ENCODE measurements around the gene TMEM101.
"Not testable (repeated sequence)": the region's sequence is repeated elsewhere in the genome, so short reads cannot be mapped to it uniquely, and the experiment has no call there.

The TMEM101 gene

GRCh38 chr17:44024853-44025252, 10.1 kb upstream of the TMEM101 start:
- no peak for DNase-seq (ENCODE audit: insufficient read length, low spot score)
- FAIRE-seq: no peak

- no peak for FAIRE-seq
- no peak for DNase-seq (ENCODE audit: insufficient read length, low spot score)
These were observed 9.5 kb upstream of the TMEM101 start for GRCh38 chr17:44024271-44024663.

- FAIRE-seq: no peak
- no peak for DNase-seq (ENCODE audit: insufficient read length, low spot score)
These were observed 8.9 kb upstream of the TMEM101 start for GRCh38 chr17:44023545-44024270.

- no peak for FAIRE-seq
- DNase-seq (ENCODE audit: insufficient read length, low spot score): no peak
These were observed 7.5 kb upstream of the TMEM101 start for GRCh38 chr17:44022246-44022645.

- not testable (repeated sequence) for DNase-seq (ENCODE audit: insufficient read length, low spot score); FAIRE-seq
These were observed 6.5 kb upstream of the TMEM101 start for GRCh38 chr17:44021227-44021626.

- FAIRE-seq: no peak
- no peak for DNase-seq (ENCODE audit: insufficient read length, low spot score)
These were observed 678 bp downstream of the TMEM101 start for GRCh38 chr17:44014133-44014436.

- FAIRE-seq (no peak), DNase-seq (ENCODE audit: insufficient read length, low spot score) (no peak)
These were observed 1.9 kb downstream of the TMEM101 start for GRCh38 chr17:44012874-44013273.

GRCh38 chr17:44012391-44012790, 2.4 kb downstream of the TMEM101 start:
- DNase-seq (ENCODE audit: insufficient read length, low spot score): no peak
- no peak for FAIRE-seq

- DNase-seq (ENCODE audit: insufficient read length, low spot score): no peak
- no peak for FAIRE-seq
These were observed 2.9 kb downstream of the TMEM101 start for GRCh38 chr17:44011876-44012275.

- DNase-seq (ENCODE audit: insufficient read length, low spot score): no peak
- FAIRE-seq: no peak
These were observed 3.7 kb downstream of the TMEM101 start for GRCh38 chr17:44010966-44011647.

GRCh38 chr17:44008205-44008909, 6.4 kb downstream of the TMEM101 start:
- no peak for FAIRE-seq

GRCh38 chr17:44007346-44008204, 7.2 kb downstream of the TMEM101 start:
- FAIRE-seq (no peak), DNase-seq (ENCODE audit: insufficient read length, low spot score) (no peak)

More at GRCh38 chr17:44008205-44008909, 6.4 kb downstream of the TMEM101 start:
- DNase-seq (ENCODE audit: insufficient read length, low spot score): no peak

GRCh38 chr17:44006598-44007345, 8.0 kb downstream of the TMEM101 start:
- FAIRE-seq: peak; percentile 97

GRCh38 chr17:44006272-44006597, 8.5 kb downstream of the TMEM101 start:
- DNase-seq (ENCODE audit: insufficient read length, low spot score) (no peak), FAIRE-seq (no peak)

More at GRCh38 chr17:44006598-44007345, 8.0 kb downstream of the TMEM101 start:
- DNase-seq (ENCODE audit: insufficient read length, low spot score): peak; percentile 99

GRCh38 chr17:44005527-44006271, 9.1 kb downstream of the TMEM101 start:
- FAIRE-seq (no peak), DNase-seq (ENCODE audit: insufficient read length, low spot score) (no peak)

GRCh38 chr17:44004761-44005526, 9.8 kb downstream of the TMEM101 start:
- no peak for FAIRE-seq

GRCh38 chr17:44004077-44004760, 10.5 kb downstream of the TMEM101 start, which contains the start of gene NAGS:
Gene NAGS (plus strand): TSS chr17:44004622. CDS start chr17:44004664, 42 bp downstream.
- FAIRE-seq: no peak
- DNase-seq (ENCODE audit: insufficient read length, low spot score): no peak

More at GRCh38 chr17:44004761-44005526, 9.8 kb downstream of the TMEM101 start:
- DNase-seq (ENCODE audit: insufficient read length, low spot score): no peak
